Neural progenitor cell (in vitro differentiated cells): ENCODE results near the gene TRIP13.

ENCODE experiments used
- CTCF ChIP-seq: fragments of 200-600 bp; sonication (generic); IDR thresholded peaks from 2 replicates; pipeline ENCODE4 v1.5.1; 2017; ENCODE audit warnings: antibody characterized with exemption, mild to moderate bottlenecking
- EZH2 ChIP-seq: fragments of 200-600 bp; sonication (generic); IDR thresholded peaks from 2 replicates; pipeline ENCODE4 v1.6.1; 2017; ENCODE audit warnings: antibody characterized with exemption, mild to moderate bottlenecking, moderate library complexity
- EZH2phosphoT487 ChIP-seq: fragments of 200-600 bp; sonication (generic); IDR thresholded peaks from 2 replicates; pipeline ENCODE4 v1.6.1; 2017; ENCODE audit warnings: antibody characterized with exemption

- no peak for TF ChIP-seq EZH2phosphoT487
- TF ChIP-seq CTCF: no peak
- TF ChIP-seq EZH2: peak; percentile 37
Observed at GRCh38 chr5:892394-893136, at the start of gene TRIP13, which contains the start of gene BRD9.
